Endothelial cell of umbilical vein (primary cell): ENCODE results near the gene RAB7B. TPM values are rescaled to one million over a fixed set of nuclear protein-coding genes. Genes with fewer than 3 reads are reported as not detected.

Experiments used
- BruUV-seq: library from RNA; stranded (reverse); fragments of 400-500 nt; replicated peaks from 2 replicates; lab custom pipeline; 2021; lab: Mats Ljungman, UMichigan
- CTCF ChIA-PET: fragments of 300-600, 350-600 bp; sonication (Branson Sonifier 250); formaldehyde crosslinking; loops from one replicate; lab custom pipeline; 2021; ENCODE audit warnings: antibody characterized with exemption, inconsistent platforms; lab: Charles Lee
- POLR2A ChIA-PET: fragments of 300-600, 350-600 bp; sonication (Branson Sonifier 250); formaldehyde crosslinking; loops from one replicate; lab custom pipeline; 2021; ENCODE audit warnings: antibody characterized with exemption, inconsistent platforms; lab: Charles Lee
- DNase-seq: peaks from one replicate; pipeline ENCODE4 v3.0.0-alpha.2; 2011; ENCODE audit warnings: low read depth, low spot score
- FAIRE-seq: peaks from 2 replicates; lab custom pipeline; 2011; peaks lifted over from hg19 to GRCh38; lab: Jason Lieb, UNC
- H2AFZ ChIP-seq: 2 replicates; pipeline ENCODE4 v1.6.0; 2012; ENCODE audit warnings: low read depth, low read length, control low read depth, inconsistent platforms
- H3K27ac ChIP-seq: 2 replicates; pipeline ENCODE4 v1.5.1; 2011; ENCODE audit warnings: low read depth, mild to moderate bottlenecking, control low read depth, low read length, moderate library complexity; ENCODE audit not compliant: insufficient read depth
- H3K27me3 ChIP-seq, 2 experiments: 2 replicates each; pipeline versions ENCODE4 v1.6.0 to v1.6.1; 2011; ENCODE audit warnings: low read length in 2 of 2, mixed read lengths in 1 of 2; ENCODE audit not compliant: control insufficient read depth in 2 of 2, insufficient read depth in 2 of 2
- H3K36me3 ChIP-seq, 2 experiments: 2 replicates in 1 of 2; 3 replicates in 1 of 2; pipeline ENCODE4 v1.5.1; 2011; ENCODE audit warnings: low read length in 2 of 2, mild to moderate bottlenecking in 1 of 2, moderate library complexity in 1 of 2; ENCODE audit not compliant: control insufficient read depth in 2 of 2, insufficient read depth in 2 of 2; ENCODE audit errors: extremely low read depth in 1 of 2
- H3K4me1 ChIP-seq: 3 replicates; pipeline ENCODE4 v1.5.1; 2011; ENCODE audit warnings: mild to moderate bottlenecking, low read length; ENCODE audit not compliant: control insufficient read depth, insufficient read depth; ENCODE audit errors: extremely low read depth
- H3K4me2 ChIP-seq: 2 replicates; pipeline ENCODE4 v1.6.1; 2011; ENCODE audit warnings: low read length, control low read depth, mixed read lengths; ENCODE audit not compliant: insufficient read depth
- H3K4me3 ChIP-seq, 3 experiments: fragments of 200-600 bp in 1 of 3; sonication (generic), shearing (Covaris generic) in 1 of 3; replicated peaks in 1 of 3; 2 replicates each; pipeline ENCODE4 v1.5.1; 2011 to 2016; ENCODE audit warnings: control low read depth in 3 of 3, low read length in 3 of 3, mild to moderate bottlenecking in 2 of 3, inconsistent platforms in 1 of 3, low read depth in 1 of 3, moderate library complexity in 1 of 3; ENCODE audit not compliant: insufficient read depth in 1 of 3
- H3K79me2 ChIP-seq: 2 replicates; pipeline ENCODE4 v1.6.0; 2012; ENCODE audit warnings: low read length, inconsistent platforms; ENCODE audit not compliant: control insufficient read depth, insufficient read depth
- H3K9ac ChIP-seq: replicated peaks from 2 replicates; pipeline ENCODE3; 2011; ENCODE audit warnings: low read length, control low read depth; ENCODE audit not compliant: insufficient read depth; ENCODE audit errors: extremely low read depth
- H3K9me1 ChIP-seq: replicated peaks from 3 replicates; pipeline ENCODE4 v1.6.0; 2011; ENCODE audit warnings: mild to moderate bottlenecking, low read length; ENCODE audit not compliant: control insufficient read depth, insufficient read depth; ENCODE audit errors: extremely low read depth
- H3K9me3 ChIP-seq: replicated peaks from 2 replicates; pipeline ENCODE4 v1.5.1; 2012; ENCODE audit warnings: low read length, inconsistent platforms; ENCODE audit not compliant: control insufficient read depth, insufficient read depth
- H4K20me1 ChIP-seq: replicated peaks from 2 replicates; pipeline ENCODE3; 2011; ENCODE audit warnings: mild to moderate bottlenecking, low read length; ENCODE audit not compliant: control insufficient read depth, insufficient read depth; ENCODE audit errors: extremely low read depth
- CTCF ChIP-seq, 2 donors: IDR thresholded peaks; 1 replicate in 1 of 2; 2 replicates in 1 of 2; pipeline ENCODE4 v1.5.1; 2011; ENCODE audit warnings: low read length in 2 of 2, mild to moderate bottlenecking in 2 of 2, moderate library complexity in 2 of 2, control low read depth in 1 of 2, inconsistent platforms in 1 of 2, low read depth in 1 of 2; ENCODE audit not compliant: insufficient read depth in 1 of 2; ENCODE audit errors: extremely low read depth in 1 of 2
- EZH2 ChIP-seq: IDR thresholded peaks from 2 replicates; pipeline ENCODE4 v1.6.1; 2012; ENCODE audit warnings: borderline replicate concordance, low read depth, mild to moderate bottlenecking, moderate library complexity, low read length, inconsistent platforms; ENCODE audit not compliant: severe bottlenecking
- FOS ChIP-seq: IDR thresholded peaks from 2 replicates; pipeline ENCODE4 v1.6.1; 2011; ENCODE audit warnings: mild to moderate bottlenecking, low read length, moderate library complexity, borderline replicate concordance; ENCODE audit not compliant: insufficient read depth
- GATA2 ChIP-seq: IDR thresholded peaks from 2 replicates; pipeline ENCODE4 v1.7.0; 2011; ENCODE audit warnings: low read depth, mild to moderate bottlenecking, moderate library complexity, mixed read lengths, low read length; ENCODE audit not compliant: insufficient read length, insufficient read depth
- JUN ChIP-seq: IDR thresholded peaks from 2 replicates; pipeline ENCODE4 v1.6.1; 2011; ENCODE audit warnings: borderline replicate concordance, low read depth; ENCODE audit not compliant: insufficient read length, insufficient read depth
- MAX ChIP-seq: IDR thresholded peaks from 2 replicates; pipeline ENCODE4 v1.6.1; 2011; ENCODE audit not compliant: insufficient read depth, insufficient read length
- MYC ChIP-seq: IDR thresholded peaks from one replicate; pipeline ENCODE4 v1.6.1; 2011; ENCODE audit warnings: mild to moderate bottlenecking, low read depth, low read length
- POLR2A ChIP-seq: IDR thresholded peaks from 2 replicates; pipeline ENCODE4 v1.6.1; 2012; ENCODE audit warnings: low read depth, mild to moderate bottlenecking, control low read depth, low read length
- POLR2AphosphoS5 ChIP-seq: IDR thresholded peaks from 2 replicates; pipeline ENCODE4 v1.6.1; 2012; ENCODE audit warnings: low read depth, mild to moderate bottlenecking, control low read depth, low read length, moderate library complexity; ENCODE audit not compliant: insufficient read depth
- dilution Hi-C: fragments of 300-500 bp; cut with MboI; formaldehyde crosslinking; loops from one replicate; pipeline ENCODE4 v1.15.0; 2019; ENCODE audit warnings: low sequenced_read_pairs; ENCODE audit not compliant: extremely low pct_ligation_motif_present
- intact Hi-C: fragments of 100-400 bp; cut with micrococcal nuclease; formaldehyde crosslinking; loops from one replicate; pipeline ENCODE4 v1.10.0; 2022
- polyA plus RNA-seq, 4 experiments: library from polyadenylated mRNA; depleted of rRNA in 3 of 4; stranded (reverse) in 3 of 4; unstranded in 1 of 4; fragments of >200 nt; gene quantifications; 2 replicates each; pipeline versions ENCODE4 v1.2.1 to v1.2.3, GENCODE V29; 2011 to 2012; ENCODE audit warnings: missing spikeins in 1 of 4
- total RNA-seq: library from RNA; stranded (reverse); gene quantifications from 2 replicates; pipeline ENCODE4 v1.2.3, GENCODE V29; 2021

Gene RAB7B
- total and polyA plus RNA-seq, 2 donors (not counting 3 experiments of a cell fraction or from before 2014, with no cell fraction given): 0.15 TPM; not detected in 1

- CTCF ChIA-PET: interaction anchor here (1.2 to 27.5 kb wide), 4 partner anchors 10 to 48 kb away, joined by 3 to 1606 read pairs (median 10); no protein-coding TSS in a partner anchor
- Histone ChIP-seq H2AFZ (peak overlapping the region; percentile 74), H3K9me1 (no peaks in the 10 kb centered on the region), H3K27ac (peak overlapping the region; percentile 76), H3K9me3 (no peaks in the 10 kb centered on the region), H3K79me2 (no peaks in the 10 kb centered on the region), H3K4me2 (peak overlapping the region; percentile 67), H3K36me3 (no peaks in the 10 kb centered on the region), H3K4me1 (peaks cover 35% of the 10 kb centered on the region), H3K4me3 (no peak overlapping the region), H3K27me3 (no peaks in the 10 kb centered on the region), H3K9ac (peak overlapping the region; percentile 15), H4K20me1 (no peaks in the 10 kb centered on the region)
- peak; percentile 84 for DNase-seq
- intact Hi-C loops: loop anchor here (1.0 kb wide), 1 partner anchor 121 kb away; the partner anchor contains the start of gene SLC41A1
- BruUV-seq: TSS peak; percentile 97
- no peak for TF ChIP-seq CTCF (IDR thresholded peaks at IDR 0.05; ENCODE audit: extremely low read depth in 1 of 2, insufficient read depth in 1 of 2, low read depth in 1 of 2, low read length in 2 of 2)
- peak; percentile 71 for TF ChIP-seq JUN
- TF ChIP-seq MYC: no peak
- no peak for TF ChIP-seq EZH2
- peak; percentile 22 for TF ChIP-seq POLR2AphosphoS5
- no peak for TF ChIP-seq MAX
- TF ChIP-seq POLR2A: no peak
- no peak for TF ChIP-seq GATA2
- peak; percentile 90 for TF ChIP-seq FOS
- POLR2A ChIA-PET: no interaction called here
- dilution Hi-C loops: no loop called here
- peak; percentile 97 for FAIRE-seq
These were observed 69.2 kb downstream of the RAB7B start for GRCh38 chr1:205933671-205934618.
